Adrenal gland (tissue), 12 donors: ENCODE data around the gene ICA1. TPM values are rescaled to one million over a fixed set of nuclear protein-coding genes. Genes with fewer than 3 reads are reported as not detected.

ENCODE experiments used
- DNase-seq, 7 donors: peaks; one replicate each; pipeline ENCODE4 v3.0.0-alpha.2; 2019 to 2020
- H3K27ac ChIP-seq, 5 donors: fragments of 200-600 bp; sonication (generic) in 4 of 5; 1 replicate in 3 of 5; 2 replicates in 2 of 5; pipeline versions ENCODE4 v1.5.1 to v1.8.0; 2016 to 2020; ENCODE audit warnings: mild to moderate bottlenecking in 1 of 5
- H3K27me3 ChIP-seq: fragments of 200-600 bp; 2 replicates; pipeline ENCODE4 v1.8.0; 2021
- H3K36me3 ChIP-seq, 2 donors: fragments of 200-600 bp; replicated peaks in 1 of 2; 1 replicate in 1 of 2; 2 replicates in 1 of 2; pipeline versions ENCODE4 v1.5.1 to v1.8.0; 2018 to 2022
- H3K4me1 ChIP-seq, 2 donors: fragments of 200-600 bp; replicated peaks in 1 of 2; 1 replicate in 1 of 2; 2 replicates in 1 of 2; pipeline versions ENCODE4 v1.5.1 to v1.8.0; 2018 to 2021
- H3K4me3 ChIP-seq, 4 donors: fragments of 200-600 bp; sonication (generic) in 3 of 4; one replicate each; pipeline ENCODE4 v1.5.1; 2016 to 2018
- H3K9me3 ChIP-seq, 3 donors: fragments of 200-600 bp; sonication (generic) in 1 of 3; replicated peaks in 1 of 3; 1 replicate in 2 of 3; 2 replicates in 1 of 3; pipeline versions ENCODE4 v1.5.1 to v1.8.0; 2016 to 2021
- POLR2A ChIP-seq, 2 donors: fragments of 450-650 bp; IDR thresholded peaks; one replicate each; pipeline ENCODE4 v1.6.1; 2017; ENCODE audit warnings: antibody characterized with exemption in 2 of 2, mild to moderate bottlenecking in 2 of 2, moderate library complexity in 1 of 2
- WGBS, 4 donors: extraction: QIAGEN DNeasy Blood & Tissue Kit in 2 of 4; methylation state at CpG; one replicate each; pipeline versions ENCODE4 v1.1.5 to v1.1.7; 2013 to 2017; 5-methylcytosine and 5-hydroxymethylcytosine counted together
- intact Hi-C, 2 donors: fragments of 100-400 bp; cut with DNase I; formaldehyde crosslinking; loops; one replicate each; pipeline versions ENCODE4 v1.14.1 to v1.15.0; 2022 to 2023
- polyA plus RNA-seq, 3 donors: library from polyadenylated mRNA; stranded (reverse); fragments of 200-250 nt in 2 of 3; fragments of 350-450 nt in 1 of 3; fragmentation: Illumina TruSeq in 1 of 3; extraction: RNeasy Lipid Tissue Mini Kit (QIAGEN cat#74804) in 1 of 3; gene quantifications; one replicate each; pipeline ENCODE4 v1.2.3, GENCODE V29; 2013 to 2014
- total RNA-seq, 9 donors: library from RNA; depleted of rRNA in 4 of 9; stranded (reverse); fragments of >200 nt in 4 of 9; fragments of 120-200 nt in 1 of 9; fragmentation: NEBNext Ultra II Directional in 1 of 9; extraction: Animal tissue kit (Norgen Biotek cat#: 25700) in 1 of 9; gene quantifications; one replicate each; pipeline versions ENCODE4 v1.1.0 to v1.2.4, GENCODE V29; 2013 to 2023
- TF ChIP-seq, protein P1 (sequence below), 6 experiments: fragments of 450-650 bp in 4 of 6; fragments of 200-600 bp in 2 of 6; sonication (generic) in 1 of 6; IDR thresholded peaks; 1 replicate in 5 of 6; 2 replicates in 1 of 6; pipeline versions ENCODE4 v1.5.1 to v1.8.0; 2016 to 2021; ENCODE audit warnings: antibody characterized with exemption in 6 of 6, mild to moderate bottlenecking in 2 of 6, moderate library complexity in 1 of 6
- donor health status: healthy with polysubstance abuse.
- donor health status: Bipolar disorder and iron deficiency.
- donor health status: DM: yes; HTN: yes; CAD: no.
- donor health status: DM: no; HTN: no; CAD: no.
- donor health status: DM: no; HTN: no; CAD: no.
- donor health status: DM: yes; HTN: yes; CAD: no.

The ICA1 gene
- total and polyA plus RNA-seq, 12 donors = 5.0 to 16.1 (median 8.4) TPM; not detected in 1

- DNase-seq = no peak
These were observed 47.6 kb downstream of the ICA1 start for GRCh38 chr7:8214244-8214824.

GRCh38 chr7:8213381-8213780, 48.6 kb downstream of the ICA1 start:
- H3K4me3 ChIP-seq = no peak overlapping the region
- H3K36me3 ChIP-seq = no peaks in the 10 kb centered on the region
- TF ChIP-seq POLR2A (IDR thresholded peaks at IDR 0.05) = no peak
- TF ChIP-seq, protein P1, sequence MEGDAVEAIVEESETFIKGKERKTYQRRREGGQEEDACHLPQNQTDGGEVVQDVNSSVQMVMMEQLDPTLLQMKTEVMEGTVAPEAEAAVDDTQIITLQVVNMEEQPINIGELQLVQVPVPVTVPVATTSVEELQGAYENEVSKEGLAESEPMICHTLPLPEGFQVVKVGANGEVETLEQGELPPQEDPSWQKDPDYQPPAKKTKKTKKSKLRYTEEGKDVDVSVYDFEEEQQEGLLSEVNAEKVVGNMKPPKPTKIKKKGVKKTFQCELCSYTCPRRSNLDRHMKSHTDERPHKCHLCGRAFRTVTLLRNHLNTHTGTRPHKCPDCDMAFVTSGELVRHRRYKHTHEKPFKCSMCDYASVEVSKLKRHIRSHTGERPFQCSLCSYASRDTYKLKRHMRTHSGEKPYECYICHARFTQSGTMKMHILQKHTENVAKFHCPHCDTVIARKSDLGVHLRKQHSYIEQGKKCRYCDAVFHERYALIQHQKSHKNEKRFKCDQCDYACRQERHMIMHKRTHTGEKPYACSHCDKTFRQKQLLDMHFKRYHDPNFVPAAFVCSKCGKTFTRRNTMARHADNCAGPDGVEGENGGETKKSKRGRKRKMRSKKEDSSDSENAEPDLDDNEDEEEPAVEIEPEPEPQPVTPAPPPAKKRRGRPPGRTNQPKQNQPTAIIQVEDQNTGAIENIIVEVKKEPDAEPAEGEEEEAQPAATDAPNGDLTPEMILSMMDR (IDR thresholded peaks at IDR 0.05) = no peak
- no peak overlapping the region for H3K27ac ChIP-seq
- DNase-seq = no peak
- 72 to 94% (median 88%) methylated on average over 2 of the region's 2 CpGs for WGBS, 4 donors
- H3K9me3 ChIP-seq = no peaks in the 10 kb centered on the region
- H3K27me3 ChIP-seq = no peaks in the 10 kb centered on the region
- intact Hi-C loops = loop anchor here in 1 of 2 donors (10.0 kb wide), 1 partner anchor 789 kb away; no protein-coding TSS in a partner anchor
- H3K4me1 ChIP-seq = no peaks in the 10 kb centered on the region

More at GRCh38 chr7:8214244-8214824, 47.6 kb downstream of the ICA1 start:
- Histone ChIP-seq H3K9me3 (no peaks in the 10 kb centered on the region), H3K36me3 (no peaks in the 10 kb centered on the region), H3K27me3 (no peaks in the 10 kb centered on the region), H3K4me1 (no peaks in the 10 kb centered on the region), H3K4me3 (no peak overlapping the region), H3K27ac (no peak overlapping the region)
- WGBS, 4 donors = 52 to 54% (median 54%) methylated on average over 8 of the region's 8 CpGs
- TF ChIP-seq, protein P1 (IDR thresholded peaks at IDR 0.05) = no peak
- no peak for TF ChIP-seq POLR2A (IDR thresholded peaks at IDR 0.05)
- intact Hi-C loops = loop anchor here in 1 of 2 donors (10.0 kb wide), 1 partner anchor 790 kb away; no protein-coding TSS in a partner anchor

- Histone ChIP-seq H3K9me3 (no peaks in the 10 kb centered on the region), H3K4me3 (no peak overlapping the region), H3K36me3 (no peaks in the 10 kb centered on the region), H3K27ac (no peak overlapping the region), H3K4me1 (no peaks in the 10 kb centered on the region), H3K27me3 (no peaks in the 10 kb centered on the region)
- TF ChIP-seq POLR2A (IDR thresholded peaks at IDR 0.05) = no peak
- TF ChIP-seq, protein P1 (IDR thresholded peaks at IDR 0.05) = no peak
- intact Hi-C loops = loop anchor here in 1 of 2 donors (10.0 kb wide), 1 partner anchor 788 kb away; no protein-coding TSS in a partner anchor
- WGBS, 4 donors = 72 to 86% (median 80%) methylated on average over 5 of the region's 5 CpGs
- no peak for DNase-seq
These were observed 49.3 kb downstream of the ICA1 start for GRCh38 chr7:8212638-8213037.

DNA sequence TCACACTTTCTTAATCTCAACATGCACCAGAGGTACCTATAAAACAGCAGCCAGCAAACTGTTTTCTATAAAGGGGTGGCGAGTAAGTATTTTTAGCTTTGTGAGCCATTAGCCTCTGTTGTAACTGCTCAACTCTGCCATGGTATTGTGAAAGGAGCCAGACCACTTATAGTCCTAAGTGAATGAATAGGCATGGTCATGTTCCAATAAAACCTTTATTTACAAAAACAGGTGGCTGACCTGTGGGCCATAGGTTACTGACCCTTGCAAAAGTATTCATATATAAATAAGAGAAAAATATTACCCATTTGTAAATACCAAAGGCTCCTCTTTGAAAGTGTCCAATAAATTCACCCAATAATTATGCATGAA, 50.3 kb downstream of the ICA1 start:
- no peak for DNase-seq
- Histone ChIP-seq H3K4me3 (no peak overlapping the region), H3K27me3 (no peaks in the 10 kb centered on the region), H3K36me3 (no peaks in the 10 kb centered on the region), H3K9me3 (no peaks in the 10 kb centered on the region), H3K4me1 (no peaks in the 10 kb centered on the region), H3K27ac (no peak overlapping the region)
- no peak for TF ChIP-seq POLR2A (IDR thresholded peaks at IDR 0.05)
- TF ChIP-seq, protein P1 (IDR thresholded peaks at IDR 0.05) = no peak
- intact Hi-C loops = loop anchor here in 1 of 2 donors (10.0 kb wide), 1 partner anchor 787 kb away; no protein-coding TSS in a partner anchor
- WGBS, 4 donors = 84 to 100% (median 93%) methylated on average over 1 of the region's 1 CpG
